Fibroblast of lung (primary cell): ENCODE measurements around the gene CTSW. TPM values are rescaled to one million over a fixed set of nuclear protein-coding genes. Genes with fewer than 3 reads are reported as not detected.

ENCODE experiments used
- DNase-seq, 2 donors: peaks; one replicate each; pipeline versions ENCODE4 v3.0.0 to v3.0.0-alpha.2; 2010; ENCODE audit warnings: low read depth in 2 of 2
- H2AFZ ChIP-seq: 2 replicates; pipeline ENCODE4 v1.5.1; 2012; ENCODE audit warnings: low read length, control low read depth, inconsistent platforms
- H3K27ac ChIP-seq: 2 replicates; pipeline ENCODE4 v1.5.1; 2011; ENCODE audit warnings: low read length, control low read depth; ENCODE audit not compliant: insufficient read depth
- H3K27me3 ChIP-seq: 2 replicates; pipeline ENCODE4 v1.5.1; 2011; ENCODE audit warnings: mild to moderate bottlenecking, low read length; ENCODE audit not compliant: control insufficient read depth, insufficient read depth
- H3K36me3 ChIP-seq: 2 replicates; pipeline ENCODE4 v1.5.1; 2011; ENCODE audit warnings: low read length; ENCODE audit not compliant: control insufficient read depth, insufficient read depth
- H3K4me1 ChIP-seq: 2 replicates; pipeline ENCODE4 v1.5.1; 2011; ENCODE audit warnings: low read length; ENCODE audit not compliant: control insufficient read depth, insufficient read depth; ENCODE audit errors: extremely low read depth
- H3K4me2 ChIP-seq: 2 replicates; pipeline ENCODE4 v1.5.1; 2011; ENCODE audit warnings: low read length, control low read depth; ENCODE audit not compliant: insufficient read depth; ENCODE audit errors: extremely low read depth
- H3K4me3 ChIP-seq, 4 experiments: fragments of 200-600 bp in 1 of 4; sonication (generic) in 1 of 4; replicated peaks in 1 of 4; 2 replicates each; pipeline ENCODE4 v1.5.1; 2011 to 2016; ENCODE audit warnings: low read length in 4 of 4, low read depth in 3 of 4, mild to moderate bottlenecking in 3 of 4, control low read depth in 2 of 4, inconsistent platforms in 1 of 4, mixed read lengths in 1 of 4; ENCODE audit not compliant: insufficient read depth in 1 of 4; ENCODE audit errors: control extremely low read depth in 1 of 4
- H3K79me2 ChIP-seq: 2 replicates; pipeline ENCODE4 v1.5.1; 2012; ENCODE audit warnings: mild to moderate bottlenecking, low read length, inconsistent platforms; ENCODE audit not compliant: control insufficient read depth, insufficient read depth
- H3K9ac ChIP-seq: 2 replicates; pipeline ENCODE4 v1.5.1; 2011; ENCODE audit warnings: mild to moderate bottlenecking, low read length, control low read depth; ENCODE audit not compliant: insufficient read depth
- H3K9me3 ChIP-seq: 2 replicates; pipeline ENCODE4 v1.5.1; 2012; ENCODE audit warnings: low read depth, low read length; ENCODE audit not compliant: control insufficient read depth, insufficient read depth
- H4K20me1 ChIP-seq: 2 replicates; pipeline ENCODE4 v1.5.1; 2011; ENCODE audit warnings: low read length; ENCODE audit not compliant: control insufficient read depth, insufficient read depth; ENCODE audit errors: extremely low read depth
- CTCF ChIP-seq, 2 donors: IDR thresholded peaks in 1 of 2; conservative IDR thresholded peaks in 1 of 2; 1 replicate in 1 of 2; 2 replicates in 1 of 2; pipeline ENCODE4 v1.5.1; 2011 to 2012; ENCODE audit warnings: low read length in 2 of 2, control low read depth in 1 of 2, inconsistent platforms in 1 of 2, low read depth in 1 of 2, mild to moderate bottlenecking in 1 of 2
- EZH2 ChIP-seq: IDR thresholded peaks from 2 replicates; pipeline ENCODE4 v1.5.1; 2012; ENCODE audit warnings: low read length, control low read depth, mild to moderate bottlenecking; ENCODE audit errors: missing control alignments
- polyA plus RNA-seq, 2 donors: library from polyadenylated mRNA; depleted of rRNA in 1 of 2; stranded (reverse) in 1 of 2; unstranded in 1 of 2; fragments of >200 nt; gene quantifications; 2 replicates each; pipeline ENCODE4 v1.2.1, GENCODE V29; 2011 to 2012; ENCODE audit warnings: missing spikeins in 1 of 2
- total RNA-seq: library from RNA; depleted of rRNA; stranded (reverse); fragments of >200 nt; gene quantifications from 2 replicates; pipeline ENCODE4 v1.2.1, GENCODE V29; 2014

The CTSW gene
- total and polyA plus RNA-seq, 2 donors (not counting 1 experiment from before 2014, with no cell fraction given): not detected

GRCh38 chr11:65855927-65856363, 23.7 kb upstream of the CTSW start:
- H3K9ac ChIP-seq: no peak overlapping the region
- no peak overlapping the region for H2AFZ ChIP-seq
- H3K4me1 ChIP-seq: peaks cover 24% of the 10 kb centered on the region
- H3K4me2 ChIP-seq: peak overlapping the region; percentile 98
- no peaks in the 10 kb centered on the region for H3K9me3 ChIP-seq
- H3K27ac ChIP-seq: peak overlapping the region; percentile 86
- H4K20me1 ChIP-seq: peaks cover 8% of the 10 kb centered on the region
- H3K4me3 ChIP-seq: peak overlapping the region; percentile 95 to 99 (median 97)
- TF ChIP-seq CTCF (conservative IDR thresholded peaks at IDR 0.05 in 1 of 2, IDR thresholded peaks at IDR 0.05 in 1 of 2; ENCODE audit: low read depth in 1 of 2, low read length in 2 of 2) (no peak), EZH2 (no peak)
- H3K36me3 ChIP-seq: peaks cover 50% of the 10 kb centered on the region
- DNase-seq: no peak
- peaks cover 52% of the 10 kb centered on the region for H3K79me2 ChIP-seq
- H3K27me3 ChIP-seq: no peaks in the 10 kb centered on the region

GRCh38 chr11:65856689-65857499, 22.7 kb upstream of the CTSW start:
- H2AFZ ChIP-seq: no peak overlapping the region
- H3K9me3 ChIP-seq: no peaks in the 10 kb centered on the region
- peaks cover 8% of the 10 kb centered on the region for H4K20me1 ChIP-seq
- H3K9ac ChIP-seq: peak overlapping the region; percentile 92
- no peak for TF ChIP-seq CTCF (conservative IDR thresholded peaks at IDR 0.05 in 1 of 2, IDR thresholded peaks at IDR 0.05 in 1 of 2; ENCODE audit: low read depth in 1 of 2, low read length in 2 of 2)
- no peak for TF ChIP-seq EZH2
- peak overlapping the region; percentile 98 for H3K4me2 ChIP-seq
- peak; percentile 56 to 68 for DNase-seq
- no peaks in the 10 kb centered on the region for H3K27me3 ChIP-seq
- H3K36me3 ChIP-seq: peaks cover 46% of the 10 kb centered on the region
- peak overlapping the region; percentile 95 to 99 (median 97) for H3K4me3 ChIP-seq
- peak overlapping the region; percentile 86 for H3K27ac ChIP-seq
- H3K4me1 ChIP-seq: peaks cover 30% of the 10 kb centered on the region
- H3K79me2 ChIP-seq: peaks cover 62% of the 10 kb centered on the region

- H3K4me2 ChIP-seq: peak overlapping the region; percentile 44
- no peaks in the 10 kb centered on the region for H3K9me3 ChIP-seq
- H3K79me2 ChIP-seq: peaks cover 68% of the 10 kb centered on the region
- TF ChIP-seq EZH2 (no peak), CTCF (conservative IDR thresholded peaks at IDR 0.05 in 1 of 2, IDR thresholded peaks at IDR 0.05 in 1 of 2; ENCODE audit: low read depth in 1 of 2, low read length in 2 of 2) (no peak)
- H3K9ac ChIP-seq: peak overlapping the region; percentile 92
- peaks cover 8% of the 10 kb centered on the region for H4K20me1 ChIP-seq
- peaks cover 47% of the 10 kb centered on the region for H3K36me3 ChIP-seq
- H3K27me3 ChIP-seq: no peaks in the 10 kb centered on the region
- H2AFZ ChIP-seq: no peak overlapping the region
- DNase-seq: no peak
- peak overlapping the region; percentile 95 to 99 (median 97) for H3K4me3 ChIP-seq
- H3K27ac ChIP-seq: peak overlapping the region; percentile 86
- peaks cover 32% of the 10 kb centered on the region for H3K4me1 ChIP-seq
These were observed 22.2 kb upstream of the CTSW start for GRCh38 chr11:65857500-65857852.
